HG03103 (cell line): ENCODE results near the gene ZNF423.

Experiments used
- ATAC-seq: cut with Tn5 transposase; IDR thresholded peaks from one replicate; pipeline ENCODE4 v1.9.1; 2021; ENCODE audit warnings: low read depth; ENCODE audit not compliant: unreplicated experiment

Gene ZNF423

GRCh38 chr16:49594153-49594552, 261.8 kb downstream of the ZNF423 start:
- no peak for ATAC-seq

DNA sequence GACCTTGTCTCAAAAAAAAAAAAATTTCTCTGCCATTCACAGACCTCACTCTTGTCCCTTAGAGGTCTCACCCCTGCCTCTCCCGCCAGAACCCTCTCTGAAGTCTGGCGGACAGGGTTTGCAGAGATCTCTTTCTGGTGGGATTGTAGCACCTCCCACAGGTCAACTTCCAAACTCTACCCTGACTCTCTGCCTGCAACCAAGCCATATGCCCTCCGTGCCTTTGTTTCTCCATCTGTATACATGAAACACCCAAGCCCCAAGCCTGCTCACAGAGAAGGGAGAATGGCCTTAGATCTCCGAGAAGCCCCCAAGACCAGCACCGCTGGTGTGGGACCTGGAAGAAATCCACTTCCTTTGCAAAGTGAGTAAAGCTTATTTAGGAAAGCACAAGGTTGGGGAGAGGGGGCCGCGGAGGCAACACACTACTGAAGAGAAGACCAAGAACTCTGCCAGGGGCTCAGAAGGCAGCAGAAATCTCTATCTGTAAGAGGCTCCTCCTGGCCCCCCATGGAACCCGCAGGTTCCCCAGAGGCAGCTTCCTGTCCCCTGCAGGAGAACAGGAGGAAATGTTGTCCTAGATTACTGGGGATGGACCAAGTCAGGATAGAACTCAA, 262.4 kb downstream of the ZNF423 start:
- no peak for ATAC-seq

DNA sequence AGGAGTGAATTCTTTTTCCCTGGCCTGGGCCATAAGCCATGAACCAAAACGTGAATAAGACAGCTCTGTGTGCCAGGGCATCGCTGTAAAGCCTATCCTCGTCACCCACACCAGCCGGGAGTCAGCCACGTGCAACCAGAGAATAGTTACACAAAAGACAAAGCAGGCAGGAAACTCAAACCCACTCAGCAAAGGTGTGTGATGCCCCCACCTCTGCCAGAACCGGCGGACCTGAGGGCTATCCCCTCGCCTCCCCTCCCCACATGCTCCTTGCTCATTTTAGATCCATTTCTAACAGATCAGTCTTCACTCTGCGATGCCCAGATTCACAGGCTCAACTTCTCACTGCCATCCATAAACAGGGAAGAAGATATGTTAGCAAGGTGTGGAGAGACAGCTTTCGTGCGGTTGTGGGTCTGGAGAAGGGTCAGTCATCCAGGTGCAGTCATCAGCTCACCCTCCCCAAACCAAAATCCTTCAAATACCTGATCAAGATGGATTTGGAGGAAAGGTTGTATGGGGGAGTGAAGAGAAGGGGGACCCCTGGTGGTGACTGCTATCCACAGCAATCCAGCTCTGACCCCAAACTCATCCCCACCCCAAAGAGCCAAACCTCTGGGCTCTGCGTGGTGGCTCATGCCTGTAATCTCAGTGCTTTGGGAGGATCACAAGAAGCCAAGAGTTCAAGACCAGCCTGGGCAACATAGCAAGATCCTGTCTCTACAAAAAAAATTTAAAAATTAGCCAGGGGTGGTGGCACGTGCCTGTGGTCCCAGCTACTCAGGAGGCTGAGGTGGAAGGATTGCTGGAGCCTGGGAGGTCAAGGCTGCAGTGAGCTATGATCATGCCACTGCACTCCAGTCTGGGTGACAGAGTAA, 263.1 kb downstream of the ZNF423 start:
- peak; percentile 70 for ATAC-seq

DNA sequence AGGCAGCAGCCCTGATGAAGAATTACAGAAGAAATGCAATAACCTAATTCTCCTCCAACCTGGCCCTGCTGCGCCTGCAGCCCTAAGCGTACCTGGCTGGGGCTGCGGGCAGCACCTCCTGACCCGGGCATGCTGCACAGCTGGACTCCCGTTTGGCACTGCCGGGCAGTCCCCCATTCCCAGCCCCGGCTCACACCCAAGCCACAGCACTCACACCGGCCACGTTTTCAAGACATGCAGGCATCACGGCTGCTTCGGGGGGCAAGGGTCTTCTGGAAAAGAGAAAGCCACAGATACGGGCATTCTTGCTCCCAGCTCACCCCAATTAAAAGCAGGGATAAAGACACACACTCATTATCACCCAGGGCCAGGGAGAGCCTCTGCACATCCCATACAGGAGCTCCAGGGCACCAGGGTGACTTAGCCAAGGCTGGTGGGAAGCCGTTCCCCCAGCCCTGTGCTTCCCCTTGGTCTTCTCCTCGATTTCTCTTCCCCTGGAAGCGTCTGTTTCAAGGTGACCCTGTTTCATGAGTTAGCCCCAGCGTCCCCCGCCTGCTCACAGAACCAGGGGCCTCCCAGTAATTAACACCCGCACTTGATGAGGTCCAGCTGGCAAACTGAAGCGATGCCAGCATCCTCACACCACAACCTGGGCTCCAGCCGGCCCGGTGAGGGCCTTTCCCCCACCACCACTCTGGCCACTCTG, 265.6 kb downstream of the ZNF423 start:
- no peak for ATAC-seq

- no peak for ATAC-seq
Measured at GRCh38 chr16:49589544-49590031, 266.3 kb downstream of the ZNF423 start.

GRCh38 chr16:49588729-49589384, 267.1 kb downstream of the ZNF423 start:
- ATAC-seq: no peak

DNA sequence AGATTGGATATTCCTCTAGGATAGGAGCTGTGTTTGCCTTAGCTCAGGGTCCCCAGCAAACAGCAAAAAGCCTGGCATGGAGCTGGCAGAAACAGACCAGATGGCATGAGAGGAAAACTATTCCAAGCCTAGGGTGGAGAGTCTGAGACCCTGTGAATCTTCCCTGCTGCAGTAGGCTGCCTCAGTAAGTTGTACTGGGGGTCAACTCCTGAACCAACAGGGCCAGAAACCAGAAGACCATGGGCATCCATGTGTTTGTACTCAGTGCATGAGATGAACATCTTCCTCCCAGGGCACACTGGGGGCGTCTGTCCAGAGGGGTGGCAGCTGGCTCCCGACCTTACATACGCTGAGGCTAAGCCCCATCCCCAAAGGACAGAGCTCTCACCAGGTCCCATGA, 267.9 kb downstream of the ZNF423 start:
- ATAC-seq: no peak

DNA sequence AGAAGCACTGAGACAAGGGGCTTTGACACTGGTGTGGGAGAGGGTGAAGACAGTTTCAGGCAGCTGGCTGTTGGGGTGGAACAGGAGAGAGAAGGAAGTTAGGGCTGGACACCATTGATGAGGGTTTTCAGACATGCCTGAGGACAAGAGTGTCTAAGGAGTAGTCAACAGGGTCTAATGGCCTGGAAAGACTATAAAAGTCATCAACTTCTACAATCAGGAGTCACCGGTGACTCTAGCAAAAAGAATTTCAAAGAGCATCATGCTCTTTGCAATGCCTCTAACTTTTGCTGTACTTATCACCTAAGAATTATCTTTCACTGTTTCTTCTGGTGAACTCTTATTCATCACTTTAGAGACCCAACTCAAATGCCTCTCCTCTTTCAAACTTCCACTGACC, 268.4 kb downstream of the ZNF423 start:
- ATAC-seq: no peak

GRCh38 chr16:49586466-49587450, 269.2 kb downstream of the ZNF423 start:
- ATAC-seq: no peak

DNA sequence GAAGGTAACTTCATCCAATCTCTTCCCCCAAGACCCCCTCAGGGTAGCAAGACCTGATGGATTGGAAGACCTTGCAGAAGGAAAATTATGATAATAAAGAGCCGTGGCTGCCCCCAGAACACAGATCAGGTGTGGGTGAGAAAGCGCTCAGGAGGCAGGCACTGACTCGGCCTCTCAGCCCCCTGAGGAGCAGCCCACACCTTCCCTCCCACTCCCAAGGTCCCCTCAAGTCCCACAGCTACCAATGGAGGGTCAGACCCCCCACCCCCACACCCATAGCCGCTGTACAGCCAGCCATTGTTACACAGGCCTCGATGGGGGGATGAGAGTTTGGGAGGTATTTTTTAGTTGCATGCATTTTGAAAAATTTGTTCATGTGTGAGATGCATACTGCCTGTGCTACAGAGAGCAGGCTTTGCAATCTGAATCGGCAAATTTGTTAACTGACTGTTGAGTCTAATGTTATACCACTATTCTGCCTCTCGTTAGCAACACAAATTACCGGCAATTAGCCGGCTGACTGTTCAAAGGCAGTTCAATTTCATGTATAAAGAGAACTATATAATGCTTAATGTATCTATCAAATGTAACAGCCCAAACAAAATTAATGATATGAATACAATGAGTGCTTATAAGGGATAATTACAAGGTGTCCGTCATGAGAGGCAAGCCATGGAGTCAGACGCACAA, 270.6 kb downstream of the ZNF423 start:
- no peak for ATAC-seq

DNA sequence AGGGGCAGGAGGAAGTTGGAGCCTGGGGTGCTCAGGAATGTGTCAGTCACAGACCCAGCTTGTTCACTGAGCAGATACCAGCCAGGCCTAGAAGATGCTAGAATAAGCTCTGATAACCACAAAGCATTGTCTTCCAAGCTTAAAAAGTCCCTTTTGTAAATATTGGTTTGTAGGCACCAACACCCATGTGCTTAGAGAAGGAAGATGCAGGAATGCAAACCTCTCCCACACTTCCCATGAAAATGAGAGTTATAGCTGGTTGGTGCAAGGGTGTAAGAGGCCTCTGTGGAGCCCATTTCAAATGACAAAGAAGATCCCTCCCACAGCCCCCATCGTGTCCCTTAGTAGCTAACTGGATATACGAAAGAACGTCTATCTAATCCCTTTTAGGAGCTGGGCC, 272.0 kb downstream of the ZNF423 start:
- no peak for ATAC-seq

- ATAC-seq: no peak
Measured at GRCh38 chr16:49581630-49582298, 274.1 kb downstream of the ZNF423 start.

- ATAC-seq: no peak
Measured at GRCh38 chr16:49580751-49581303, 275.1 kb downstream of the ZNF423 start.

DNA sequence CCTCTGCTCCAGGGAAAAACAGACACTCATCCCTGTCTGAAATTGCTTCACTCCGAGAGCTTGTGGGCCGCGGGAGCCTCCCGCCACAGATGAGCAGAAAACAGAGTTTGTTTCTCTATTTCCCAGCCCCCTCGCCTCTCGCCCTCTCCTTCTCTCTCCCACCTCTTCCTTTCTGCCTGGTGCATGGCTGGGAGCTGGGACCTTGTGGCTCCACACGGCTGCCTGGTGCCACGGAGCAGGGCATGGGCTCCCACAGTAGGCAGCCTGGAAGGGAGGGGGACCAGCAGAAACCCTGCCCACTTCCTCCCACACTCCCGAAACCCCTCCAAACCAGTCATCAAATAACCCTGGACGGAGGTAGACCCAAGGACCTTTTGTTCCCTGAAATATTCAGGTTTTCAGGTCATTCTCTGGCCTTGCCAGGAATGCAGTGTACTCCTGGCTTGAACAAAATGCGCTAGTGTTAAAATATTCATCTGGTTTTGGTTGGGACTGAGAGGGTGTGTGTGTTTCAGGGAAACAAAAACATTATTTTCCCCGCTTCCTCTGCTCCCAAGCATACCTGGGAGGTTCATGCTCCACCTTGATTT, 277.4 kb downstream of the ZNF423 start:
- ATAC-seq: no peak

DNA sequence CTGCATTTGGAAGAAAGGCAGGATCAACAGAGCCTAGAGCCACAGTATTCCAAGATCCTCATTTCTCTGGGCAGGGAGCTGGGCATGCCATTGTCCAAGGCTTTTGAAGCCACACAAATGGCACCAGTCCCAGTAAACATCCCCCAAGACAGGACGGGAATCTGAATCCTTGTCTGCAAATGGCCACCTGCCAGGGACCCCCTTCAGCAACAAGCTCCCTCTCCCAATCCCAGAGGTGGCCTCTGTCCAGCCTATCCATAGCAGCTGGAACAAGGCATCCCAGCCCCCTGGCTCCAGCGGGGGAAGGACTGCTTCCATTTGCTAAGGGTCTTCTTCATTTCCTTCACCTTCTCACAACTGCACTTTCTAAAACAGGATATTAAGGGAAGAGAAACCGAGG, 277.9 kb downstream of the ZNF423 start:
- ATAC-seq: no peak

- no peak for ATAC-seq
Measured at GRCh38 chr16:49576941-49577340, 279.0 kb downstream of the ZNF423 start.

- ATAC-seq: no peak
Measured at GRCh38 chr16:49576173-49576494, 279.8 kb downstream of the ZNF423 start.
